Measurements from ENCODE around the gene HES6.
A peak's percentile ranks its signal among the peaks of the same experiment; 100 is the strongest.

Gene HES6

GRCh38 chr2:238263204-238264071 lies 23.6 kb upstream of the HES6 start:
- peaks cover 9% of the 10 kb centered on the region; the same call in 1 of the 2 replicates for H3K4me1 ChIP-seq
- no peaks in the 10 kb centered on the region for H3K27me3 ChIP-seq
- peak; percentile 91 for DNase-seq
- TF ChIP-seq CTCF (IDR thresholded peaks at IDR 0.05; ENCODE audit: low read depth, low read length), result peak; percentile 86
- no peaks in the 10 kb centered on the region for H3K9me3 ChIP-seq
- H3K4me3 ChIP-seq (ENCODE audit: low read depth, low read length), result no peak overlapping the region
- H3K36me3 ChIP-seq, result peaks cover 11% of the 10 kb centered on the region

GRCh38 chr2:238262496-238263122 lies 22.8 kb upstream of the HES6 start:
- TF ChIP-seq CTCF (IDR thresholded peaks at IDR 0.05; ENCODE audit: low read depth, low read length), result no peak
- Histone ChIP-seq H3K27me3 (no peaks in the 10 kb centered on the region), H3K4me3 (ENCODE audit: low read depth, low read length) (no peak overlapping the region), H3K4me1 (peaks cover 9% of the 10 kb centered on the region; the same call in 1 of the 2 replicates), H3K36me3 (peaks cover 10% of the 10 kb centered on the region), H3K9me3 (no peaks in the 10 kb centered on the region)
- DNase-seq, result no peak

GRCh38 chr2:238261718-238262375 lies 22.0 kb upstream of the HES6 start:
- Histone ChIP-seq H3K4me1 (peaks cover 9% of the 10 kb centered on the region), H3K4me3 (ENCODE audit: low read depth, low read length) (no peak overlapping the region), H3K27me3 (no peaks in the 10 kb centered on the region), H3K36me3 (peaks cover 8% of the 10 kb centered on the region; the same call in 1 of the 2 replicates), H3K9me3 (no peaks in the 10 kb centered on the region)
- no peak for DNase-seq
- TF ChIP-seq CTCF (IDR thresholded peaks at IDR 0.05; ENCODE audit: low read depth, low read length), result no peak

GRCh38 chr2:238260883-238261282 lies 21.0 kb upstream of the HES6 start:
- peaks cover 15% of the 10 kb centered on the region for H3K4me1 ChIP-seq
- TF ChIP-seq CTCF (IDR thresholded peaks at IDR 0.05; ENCODE audit: low read depth, low read length), result no peak
- H3K27me3 ChIP-seq, result no peaks in the 10 kb centered on the region
- no peaks in the 10 kb centered on the region for H3K9me3 ChIP-seq
- DNase-seq, result peak; percentile 71
- peaks cover 14% of the 10 kb centered on the region for H3K36me3 ChIP-seq
- H3K4me3 ChIP-seq (ENCODE audit: low read depth, low read length), result no peak overlapping the region

GRCh38 chr2:238259061-238260020 lies 19.5 kb upstream of the HES6 start:
- peak; percentile 49 for DNase-seq
- Histone ChIP-seq H3K4me1 (peaks cover 16% of the 10 kb centered on the region), H3K36me3 (peaks cover 24% of the 10 kb centered on the region), H3K9me3 (no peaks in the 10 kb centered on the region), H3K27me3 (no peaks in the 10 kb centered on the region), H3K4me3 (ENCODE audit: low read depth, low read length) (no peak overlapping the region)
- peak; percentile 40 for TF ChIP-seq CTCF (IDR thresholded peaks at IDR 0.05; ENCODE audit: low read depth, low read length)

Data from BE2C (cell line).